Measurements from ENCODE around the gene RCBTB1. TPM values are rescaled to one million over a fixed set of nuclear protein-coding genes. Genes with fewer than 3 reads are reported as not detected.
A peak's percentile ranks its signal among the peaks of the same experiment; 100 is the strongest.

Gene RCBTB1
- total and polyA plus RNA-seq, 10 of the 15 experiments (the other 5 are each of a cell fraction or from before 2014, with no cell fraction given) = 5.1 to 13.5 (median 11.2) TPM

GRCh38 chr13:49495783-49496762, 89.3 kb downstream of the RCBTB1 start, which contains the start of gene PHF11 (continued):
- TF ChIP-seq CBX5 (IDR thresholded peaks at IDR 0.05; ENCODE audit: low read depth) (peak; percentile 69; the same call in 1 of the 2 replicates), NFIC (IDR thresholded peaks at IDR 0.05; ENCODE audit: low read depth, low read length) (0 out of 2 replicates have a peak, but pooled peaks have one; percentile 18), HDGF (IDR thresholded peaks at IDR 0.05) (peak; percentile 46), NFYA (IDR thresholded peaks at IDR 0.05; ENCODE audit: borderline replicate concordance, low read depth, low read length) (no peak), RB1 (IDR thresholded peaks at IDR 0.05; ENCODE audit: borderline replicate concordance) (0 out of 2 replicates have a peak, but pooled peaks have one; percentile 24), IKZF1 (conservative IDR thresholded peaks at IDR 0.05) (peak; percentile 64), SPI1 (IDR thresholded peaks at IDR 0.05; ENCODE audit: borderline replicate concordance, insufficient read depth, low read depth, low read length) (0 out of 2 replicates have a peak, but pooled peaks have one; percentile 2), TAF1 (IDR thresholded peaks at IDR 0.05; ENCODE audit: borderline replicate concordance, low read depth, low read length) (peak; percentile 88), RELB (IDR thresholded peaks at IDR 0.05; ENCODE audit: low read depth) (0 out of 2 replicates have a peak, but pooled peaks have one; percentile 7), BCLAF1 (IDR thresholded peaks at IDR 0.05) (0 out of 2 replicates have a peak, but pooled peaks have one; percentile 2), HDAC6 (IDR thresholded peaks at IDR 0.05; ENCODE audit: unreplicated experiment) (no peak), POLR2A (IDR thresholded peaks at IDR 0.05; ENCODE audit: low read depth, low read length) (peak; percentile 88), HCFC1 (IDR thresholded peaks at IDR 0.05; ENCODE audit: low read length) (no peak), LARP7 (IDR thresholded peaks at IDR 0.05) (0 out of 2 replicates have a peak, but pooled peaks have one; percentile 62), ZNF24 (IDR thresholded peaks at IDR 0.05) (0 out of 2 replicates have a peak, but pooled peaks have one; percentile 41), PBX3 (IDR thresholded peaks at IDR 0.05; ENCODE audit: insufficient replicate concordance, low read depth, low read length) (peak; percentile 19), BACH1 (IDR thresholded peaks at IDR 0.05; ENCODE audit: borderline replicate concordance) (peak; percentile 57; the same call in 1 of the 2 replicates), SMARCA5 (IDR thresholded peaks at IDR 0.05) (0 out of 2 replicates have a peak, but pooled peaks have one; percentile 37), ETV6 (conservative IDR thresholded peaks at IDR 0.05 in 1 of 2, IDR thresholded peaks at IDR 0.05 in 1 of 2; ENCODE audit: borderline replicate concordance in 1 of 2, low read depth in 1 of 2) (peak in 1 of 2 experiments; percentile 87; a peak in 2 of 4 replicates), BHLHE40 (IDR thresholded peaks at IDR 0.05; ENCODE audit: borderline replicate concordance in 1 of 2, low read depth in 2 of 2, low read length in 1 of 2) (peak; percentile 85 to 92), EGR1 (IDR thresholded peaks at IDR 0.05; ENCODE audit: borderline replicate concordance in 1 of 2, low read depth in 2 of 2, low read length in 2 of 2) (peak in 1 of 2 experiments; percentile 16; a peak in 2 of 3 replicates), DPF2 (IDR thresholded peaks at IDR 0.05) (peak; percentile 44; the same call in 1 of the 2 replicates), JUND (IDR thresholded peaks at IDR 0.05; ENCODE audit: low read depth, low read length) (peak; percentile 33; the same call in 1 of the 2 replicates), NBN (IDR thresholded peaks at IDR 0.05) (peak; percentile 6; the same call in 1 of the 2 replicates)

Data from GM12878 (cell line).